ENCODE results near the gene MBNL2.

- TF ChIP-seq, protein P1, sequence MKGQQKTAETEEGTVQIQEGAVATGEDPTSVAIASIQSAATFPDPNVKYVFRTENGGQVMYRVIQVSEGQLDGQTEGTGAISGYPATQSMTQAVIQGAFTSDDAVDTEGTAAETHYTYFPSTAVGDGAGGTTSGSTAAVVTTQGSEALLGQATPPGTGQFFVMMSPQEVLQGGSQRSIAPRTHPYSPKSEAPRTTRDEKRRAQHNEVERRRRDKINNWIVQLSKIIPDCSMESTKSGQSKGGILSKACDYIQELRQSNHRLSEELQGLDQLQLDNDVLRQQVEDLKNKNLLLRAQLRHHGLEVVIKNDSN (IDR thresholded peaks at IDR 0.05) = no peak
- TF ChIP-seq, protein P2, sequence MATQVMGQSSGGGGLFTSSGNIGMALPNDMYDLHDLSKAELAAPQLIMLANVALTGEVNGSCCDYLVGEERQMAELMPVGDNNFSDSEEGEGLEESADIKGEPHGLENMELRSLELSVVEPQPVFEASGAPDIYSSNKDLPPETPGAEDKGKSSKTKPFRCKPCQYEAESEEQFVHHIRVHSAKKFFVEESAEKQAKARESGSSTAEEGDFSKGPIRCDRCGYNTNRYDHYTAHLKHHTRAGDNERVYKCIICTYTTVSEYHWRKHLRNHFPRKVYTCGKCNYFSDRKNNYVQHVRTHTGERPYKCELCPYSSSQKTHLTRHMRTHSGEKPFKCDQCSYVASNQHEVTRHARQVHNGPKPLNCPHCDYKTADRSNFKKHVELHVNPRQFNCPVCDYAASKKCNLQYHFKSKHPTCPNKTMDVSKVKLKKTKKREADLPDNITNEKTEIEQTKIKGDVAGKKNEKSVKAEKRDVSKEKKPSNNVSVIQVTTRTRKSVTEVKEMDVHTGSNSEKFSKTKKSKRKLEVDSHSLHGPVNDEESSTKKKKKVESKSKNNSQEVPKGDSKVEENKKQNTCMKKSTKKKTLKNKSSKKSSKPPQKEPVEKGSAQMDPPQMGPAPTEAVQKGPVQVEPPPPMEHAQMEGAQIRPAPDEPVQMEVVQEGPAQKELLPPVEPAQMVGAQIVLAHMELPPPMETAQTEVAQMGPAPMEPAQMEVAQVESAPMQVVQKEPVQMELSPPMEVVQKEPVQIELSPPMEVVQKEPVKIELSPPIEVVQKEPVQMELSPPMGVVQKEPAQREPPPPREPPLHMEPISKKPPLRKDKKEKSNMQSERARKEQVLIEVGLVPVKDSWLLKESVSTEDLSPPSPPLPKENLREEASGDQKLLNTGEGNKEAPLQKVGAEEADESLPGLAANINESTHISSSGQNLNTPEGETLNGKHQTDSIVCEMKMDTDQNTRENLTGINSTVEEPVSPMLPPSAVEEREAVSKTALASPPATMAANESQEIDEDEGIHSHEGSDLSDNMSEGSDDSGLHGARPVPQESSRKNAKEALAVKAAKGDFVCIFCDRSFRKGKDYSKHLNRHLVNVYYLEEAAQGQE (IDR thresholded peaks at IDR 0.05; ENCODE audit: low read depth) = no peak
- no peak for TF ChIP-seq EP300 (IDR thresholded peaks at IDR 0.05; ENCODE audit: borderline replicate concordance)
- no peak for TF ChIP-seq CEBPB (IDR thresholded peaks at IDR 0.05)
- no peak for TF ChIP-seq RAD21 (IDR thresholded peaks at IDR 0.05; ENCODE audit: low read depth)
- TF ChIP-seq TCF12 (IDR thresholded peaks at IDR 0.05; ENCODE audit: low read depth) = no peak
- no peak for TF ChIP-seq YY1 (IDR thresholded peaks at IDR 0.05; ENCODE audit: low read depth)
- TF ChIP-seq, protein P3, sequence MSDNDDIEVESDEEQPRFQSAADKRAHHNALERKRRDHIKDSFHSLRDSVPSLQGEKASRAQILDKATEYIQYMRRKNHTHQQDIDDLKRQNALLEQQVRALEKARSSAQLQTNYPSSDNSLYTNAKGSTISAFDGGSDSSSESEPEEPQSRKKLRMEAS (IDR thresholded peaks at IDR 0.05) = no peak
- no peak for TF ChIP-seq FOXM1 (IDR thresholded peaks at IDR 0.05; ENCODE audit: borderline replicate concordance, low read depth)
Measured at GRCh38 chr13:97318532-97318931, 96.4 kb downstream of the MBNL2 start.
